Activated CD4-positive, alpha-beta T cell treated with anti-CD3 and anti-CD28 coated beads for 24 hours (primary cell): ENCODE results near the gene ZMIZ1.

Experiments
- DNase-seq, 2 donors: peaks; one replicate each; pipeline ENCODE4 v3.0.0-alpha.2; 2020; ENCODE audit warnings: low read depth in 2 of 2

The ZMIZ1 gene

DNA sequence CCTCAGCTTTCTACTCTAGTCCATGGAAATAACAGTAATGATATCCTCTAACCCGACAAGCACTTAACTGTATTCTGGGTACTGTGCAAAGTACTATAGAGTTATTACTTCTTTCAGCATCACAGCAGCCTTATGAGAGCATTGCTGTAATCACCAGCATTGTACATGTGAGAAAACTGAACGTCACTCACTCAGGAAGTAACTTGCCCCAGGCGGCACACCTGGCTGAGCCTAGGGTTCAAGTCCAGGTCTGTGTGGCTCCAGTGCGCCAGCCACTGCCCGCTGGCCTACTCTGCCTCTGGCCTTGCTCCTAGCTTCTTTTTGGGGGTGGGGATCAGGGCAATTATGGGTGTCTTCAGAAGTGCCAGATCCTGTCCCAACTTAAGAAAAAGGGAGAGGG is 50.5 kb downstream of the ZMIZ1 start:
- DNase-seq: no peak

DNA sequence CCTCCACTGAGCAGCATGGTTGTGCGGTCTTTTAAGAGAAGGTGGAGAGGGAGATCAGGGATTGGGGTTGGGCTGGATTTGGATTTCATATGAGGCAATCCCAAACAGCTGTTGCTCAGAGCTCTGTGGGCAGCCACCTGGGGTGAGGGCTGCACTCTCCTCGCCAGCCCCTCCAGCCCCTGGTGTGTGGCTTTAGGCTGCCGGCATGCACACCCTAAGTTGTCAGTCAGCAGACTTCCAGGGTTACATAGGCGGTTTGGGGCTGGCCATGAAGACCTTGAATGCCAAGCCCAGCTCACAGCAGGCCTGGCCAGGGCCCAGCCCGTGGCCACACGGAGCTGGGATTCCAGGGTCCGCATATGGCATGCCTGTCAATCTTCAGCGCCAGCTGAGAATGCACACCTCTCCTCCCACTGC is 54.8 kb downstream of the ZMIZ1 start:
- DNase-seq: no peak

DNA sequence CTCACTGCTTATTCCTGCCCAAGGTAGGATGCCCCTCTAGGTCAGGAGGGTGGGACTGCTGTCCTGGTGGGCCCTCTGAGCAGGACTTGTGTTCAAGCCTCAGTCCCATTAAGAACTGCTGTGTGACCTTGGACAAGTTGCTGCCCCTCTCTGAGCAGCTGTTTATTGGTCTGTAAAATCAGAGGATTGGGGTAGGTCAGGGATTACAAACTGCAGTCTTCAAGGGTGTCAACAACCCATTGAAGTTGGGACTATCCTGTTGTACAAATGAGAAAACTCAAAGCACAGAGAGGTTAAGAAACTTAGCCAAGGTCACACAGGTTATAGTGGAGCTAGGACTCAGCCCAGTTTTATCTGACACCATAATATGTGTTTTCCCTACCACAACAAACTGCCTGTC is 55.3 kb downstream of the ZMIZ1 start:
- no peak for DNase-seq

DNA sequence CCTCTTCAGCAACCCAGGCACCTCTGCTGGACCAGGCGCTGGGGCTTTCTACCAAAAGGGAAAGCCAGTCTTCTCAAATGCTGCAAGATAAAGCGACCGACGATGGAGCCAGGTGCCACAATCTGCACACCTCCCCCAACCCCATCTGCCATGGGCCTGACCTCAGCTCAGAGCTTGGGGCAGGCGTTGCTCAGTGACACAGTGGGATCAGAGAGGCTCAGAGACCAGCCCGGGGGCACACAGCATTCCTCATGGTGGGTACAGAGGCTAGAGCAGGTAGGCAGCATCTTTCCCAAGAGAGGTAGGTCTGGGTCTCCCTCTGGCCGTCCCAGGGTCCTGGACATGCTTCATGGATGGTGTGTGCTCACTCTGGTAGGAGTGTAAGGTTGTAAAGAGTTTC is 56.3 kb downstream of the ZMIZ1 start:
- DNase-seq: no peak

DNA sequence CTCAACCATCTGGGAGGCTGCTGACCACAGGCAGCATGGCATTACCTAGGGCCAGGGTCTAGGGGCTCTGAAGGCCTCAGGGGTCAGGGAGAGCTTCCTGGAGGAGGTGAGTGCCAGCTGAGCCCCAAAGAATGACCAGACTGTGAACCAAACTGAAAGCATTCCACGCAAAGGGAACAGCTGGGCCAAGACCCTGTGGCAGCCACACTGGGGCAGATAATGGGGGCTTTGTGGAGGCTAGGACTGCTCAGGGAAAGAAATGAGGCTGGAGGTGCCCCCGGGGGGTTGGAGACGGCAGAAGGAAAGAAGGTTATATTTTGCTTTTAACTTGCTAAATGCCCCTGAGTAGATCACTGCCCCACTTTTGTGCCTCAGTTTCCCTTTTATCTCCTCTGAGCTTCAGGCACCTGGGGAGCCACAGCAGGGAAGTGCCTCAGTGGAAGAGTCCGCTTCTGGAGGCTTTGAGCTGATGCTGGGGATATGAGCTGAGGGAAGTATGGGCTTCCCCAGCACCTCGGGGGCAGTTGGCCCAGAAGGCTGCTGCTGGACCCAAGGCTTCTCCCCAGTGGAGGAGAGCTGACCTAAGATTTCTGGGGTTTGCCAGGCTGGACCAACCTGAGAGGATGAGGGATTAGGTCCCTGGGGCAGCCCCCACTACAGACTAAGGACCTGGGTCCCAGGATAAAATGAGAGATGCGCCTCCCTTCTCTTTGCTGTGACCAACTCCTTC is 57.8 kb downstream of the ZMIZ1 start:
- DNase-seq: no peak

DNA sequence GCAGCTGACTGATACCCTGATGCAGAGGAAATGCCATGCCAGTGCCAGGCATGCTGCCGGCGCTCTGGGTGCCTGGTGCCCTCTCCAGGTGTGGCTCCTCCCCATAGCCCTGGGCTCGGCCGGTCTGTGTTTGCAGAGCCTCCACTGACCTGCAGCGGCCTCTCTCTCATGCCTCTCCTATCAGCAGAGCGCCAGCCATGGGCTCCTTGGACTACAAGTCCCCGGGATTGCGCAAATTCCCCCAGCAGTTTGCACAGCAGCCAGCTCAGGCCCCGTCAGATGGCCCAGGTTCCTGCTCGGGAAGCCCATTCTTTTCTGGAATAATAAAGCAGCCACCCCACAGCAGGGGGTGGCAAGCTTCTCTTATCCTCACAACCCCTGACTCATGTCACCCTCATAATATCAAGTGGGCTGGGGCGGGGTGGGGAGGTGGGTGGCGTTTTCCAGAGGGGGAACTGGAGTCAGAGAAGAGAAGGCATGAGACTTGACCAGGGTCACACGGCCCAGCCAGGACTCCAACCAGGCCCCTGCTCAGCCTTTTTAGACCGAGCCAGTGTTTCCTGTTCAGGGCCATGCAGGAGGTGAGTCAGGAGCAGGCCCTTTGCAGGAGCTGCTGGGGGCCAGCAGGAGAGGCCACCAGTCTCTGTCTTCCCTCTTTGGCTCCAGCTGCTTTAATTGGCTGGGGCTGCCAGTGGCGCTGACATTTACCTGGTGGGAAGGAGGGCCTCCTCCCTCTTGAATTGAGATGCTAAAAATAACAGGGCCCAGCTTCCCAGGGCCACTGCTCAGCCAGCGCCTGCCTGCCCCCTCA is 58.6 kb downstream of the ZMIZ1 start:
- DNase-seq: no peak

DNA sequence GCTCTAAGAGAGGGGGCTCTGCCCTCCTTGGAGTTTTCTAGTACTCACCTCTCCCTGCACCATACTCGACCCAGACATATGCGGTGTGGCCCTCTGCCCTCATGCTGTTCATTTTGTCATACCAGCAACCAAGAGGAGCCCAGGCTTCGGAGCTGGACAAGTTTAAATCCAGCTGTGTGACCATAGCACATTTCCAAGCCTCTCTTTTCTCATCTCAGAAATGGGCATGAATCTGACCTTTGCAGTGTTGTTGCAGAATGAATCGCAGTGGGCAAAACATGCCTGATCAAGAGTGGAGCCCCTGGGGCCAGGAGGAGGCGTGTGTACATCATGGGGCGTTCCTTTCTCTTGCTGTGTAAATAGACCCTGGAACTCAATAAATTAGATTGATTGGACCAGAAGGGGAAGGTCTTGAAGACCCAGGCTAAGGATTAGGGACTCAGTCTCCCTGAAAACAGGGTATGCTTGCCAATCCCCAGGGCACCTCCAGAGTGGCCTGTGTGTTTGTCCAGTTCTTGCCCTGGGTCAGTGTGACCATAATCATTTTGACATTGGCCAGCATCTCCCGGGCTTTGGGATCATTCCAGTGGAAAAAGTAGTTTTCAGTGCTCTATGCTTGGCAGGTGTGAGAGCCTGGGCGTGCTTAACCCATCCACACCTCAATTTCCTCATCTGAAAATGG is 59.6 kb downstream of the ZMIZ1 start:
- DNase-seq: no peak

DNA sequence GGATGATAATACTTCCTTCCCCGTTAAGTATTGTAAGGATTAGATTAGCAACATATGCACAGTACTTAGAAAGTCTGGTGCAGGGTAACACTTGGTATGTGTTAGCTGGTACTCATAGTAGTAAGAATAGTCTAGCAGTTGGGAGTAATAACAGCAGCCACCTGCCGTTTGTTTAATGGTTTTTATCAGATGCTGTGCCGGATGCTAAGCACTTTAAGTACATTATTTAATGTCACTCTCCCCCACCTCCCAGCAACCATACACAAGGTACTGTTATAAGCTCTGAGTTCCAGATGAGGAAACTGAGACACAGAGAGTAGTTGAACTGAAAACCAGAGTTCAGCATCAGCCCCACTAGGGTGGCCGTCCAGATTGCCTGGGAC is 60.1 kb downstream of the ZMIZ1 start:
- DNase-seq: no peak

DNA sequence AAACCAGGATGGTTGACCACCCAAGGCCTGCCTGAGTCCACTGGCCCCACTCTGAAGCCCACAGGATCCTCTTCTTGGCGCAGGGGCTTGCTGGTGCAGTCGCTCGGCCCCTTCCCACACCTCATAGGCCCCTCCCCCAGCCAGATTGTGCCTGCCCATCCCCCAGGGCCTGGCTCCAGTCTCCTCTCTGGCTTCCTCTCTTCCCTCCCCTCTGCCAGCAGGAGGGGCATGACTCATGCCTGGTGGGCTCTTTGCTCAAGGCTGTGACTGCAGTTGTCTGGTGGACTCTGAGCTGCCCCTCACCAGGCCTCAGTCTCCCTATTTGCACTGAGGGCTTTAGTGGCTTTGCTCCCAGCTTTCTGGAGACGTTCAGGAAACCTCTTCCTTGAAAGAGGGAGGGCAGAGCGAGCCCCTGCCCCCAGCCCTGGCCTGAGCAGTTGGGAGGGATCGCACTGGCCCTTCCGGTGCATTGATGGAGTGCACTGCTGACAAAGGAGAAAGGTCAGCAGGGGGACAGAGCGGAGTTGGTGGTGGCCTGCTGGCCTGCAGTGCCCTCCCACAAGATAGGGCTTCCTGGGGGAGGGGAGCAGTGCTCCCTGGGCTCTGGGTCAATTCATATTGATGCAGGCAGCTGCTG is 60.7 kb downstream of the ZMIZ1 start:
- DNase-seq: no peak

DNA sequence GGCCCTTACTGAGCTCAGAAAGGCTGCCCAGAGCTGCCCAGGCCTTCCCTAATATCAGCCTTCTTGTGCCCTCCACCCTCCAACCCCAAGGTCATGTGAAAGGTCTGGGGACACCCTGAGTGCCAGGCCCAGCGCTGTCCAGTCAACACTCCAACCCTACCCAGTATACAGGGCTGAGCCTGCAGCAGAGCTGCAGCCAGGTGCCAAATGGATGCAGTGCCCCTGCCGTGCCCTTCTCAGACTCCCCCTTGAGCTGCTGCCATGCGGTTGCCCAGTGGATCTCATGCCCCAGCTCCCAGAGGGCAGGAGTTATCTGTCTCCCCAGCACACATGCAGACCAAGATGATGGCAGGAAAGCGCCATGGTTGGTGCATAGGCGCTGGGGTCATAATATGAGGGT is 61.5 kb downstream of the ZMIZ1 start:
- DNase-seq: no peak

DNA sequence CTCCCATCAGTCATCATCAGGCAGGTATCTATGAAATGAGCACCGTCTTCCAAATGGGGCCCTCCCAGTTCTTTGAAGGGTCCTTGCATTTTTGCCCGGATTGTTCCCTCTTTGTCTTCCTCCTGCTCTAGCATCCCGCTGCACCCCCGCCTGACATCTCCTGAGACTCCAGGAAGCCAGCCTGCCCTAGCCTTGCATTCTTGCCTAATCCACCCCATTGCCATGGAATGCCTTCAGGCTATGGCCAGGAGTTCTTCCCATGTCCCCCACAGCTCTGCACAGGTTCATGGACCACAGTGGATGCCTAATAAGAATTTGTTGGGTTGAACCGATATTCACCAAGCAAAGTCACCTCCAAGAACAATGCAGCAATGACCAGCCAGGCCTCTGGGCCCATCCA is 62.1 kb downstream of the ZMIZ1 start:
- DNase-seq: no peak

DNA sequence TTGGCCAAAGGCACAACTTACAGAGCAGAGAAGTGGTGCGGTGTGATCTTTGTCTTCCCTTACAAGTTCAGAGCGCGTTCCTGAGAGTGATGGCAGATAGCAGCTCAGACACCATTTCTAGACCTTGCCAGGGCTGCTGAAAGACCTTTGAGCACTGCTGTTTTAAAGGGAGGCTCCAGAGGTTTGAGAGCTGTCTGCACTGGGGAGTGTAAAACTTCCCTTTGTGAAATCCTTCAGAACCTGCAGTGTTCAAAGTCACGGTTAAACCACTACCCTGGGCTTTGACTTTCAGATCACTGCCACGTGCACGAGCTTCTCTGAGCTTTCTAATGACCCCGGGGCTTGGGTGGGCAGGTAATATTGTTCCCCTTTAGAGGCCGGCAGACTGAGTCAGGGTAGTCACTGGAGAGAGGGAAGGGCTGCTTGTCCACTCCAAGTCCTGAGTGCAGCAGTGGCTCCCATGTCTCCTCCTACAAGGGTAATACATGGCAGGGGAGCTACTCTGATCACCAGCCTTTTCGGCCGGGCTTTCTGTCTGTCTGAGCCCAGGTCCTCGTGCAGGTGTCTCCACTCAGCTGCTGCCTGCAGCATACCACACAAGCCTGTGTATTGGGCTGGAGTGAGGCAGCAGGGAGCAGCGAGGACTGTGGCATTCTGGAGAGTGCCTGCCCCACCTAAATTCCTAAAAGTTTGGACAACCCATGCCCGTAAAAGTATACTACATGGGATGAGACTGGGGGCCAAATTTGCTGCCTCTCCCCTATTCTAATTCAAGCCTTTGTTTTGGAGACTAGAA is 63.3 kb downstream of the ZMIZ1 start:
- DNase-seq: no peak

DNA sequence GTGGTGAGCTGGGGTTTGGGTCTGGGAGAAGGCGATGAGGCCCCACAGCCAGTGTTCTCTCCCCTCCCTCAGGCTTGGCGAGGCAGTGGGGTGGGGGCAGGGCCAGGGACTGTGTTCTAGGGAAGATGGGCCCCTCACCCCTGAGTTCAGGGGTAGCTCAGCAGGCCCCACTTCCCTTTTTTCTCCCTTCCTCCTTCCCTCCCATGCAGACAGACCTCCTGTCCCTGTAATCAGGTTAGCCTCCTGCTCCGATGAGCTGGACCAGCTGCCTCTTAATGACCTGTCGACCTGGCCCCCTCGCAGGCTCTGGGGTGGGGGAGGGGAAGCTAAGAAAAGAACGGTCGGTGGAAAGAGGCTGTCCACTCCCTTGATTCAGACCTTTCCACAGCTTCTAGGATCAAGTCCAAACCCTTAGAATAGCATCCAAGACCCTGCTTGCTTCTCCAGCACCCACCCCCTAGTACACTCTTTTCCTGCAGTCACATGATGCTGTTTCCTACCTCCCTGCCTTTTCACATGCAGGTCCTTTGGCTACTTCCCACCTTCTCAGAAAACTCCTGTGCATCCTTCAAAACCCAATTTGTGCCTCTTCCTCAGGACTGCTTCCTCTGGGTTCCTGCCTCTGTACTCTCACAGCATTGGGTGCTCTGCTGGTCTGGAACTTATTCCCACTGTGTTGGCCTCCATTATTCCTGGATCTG is 64.1 kb downstream of the ZMIZ1 start:
- no peak for DNase-seq

DNA sequence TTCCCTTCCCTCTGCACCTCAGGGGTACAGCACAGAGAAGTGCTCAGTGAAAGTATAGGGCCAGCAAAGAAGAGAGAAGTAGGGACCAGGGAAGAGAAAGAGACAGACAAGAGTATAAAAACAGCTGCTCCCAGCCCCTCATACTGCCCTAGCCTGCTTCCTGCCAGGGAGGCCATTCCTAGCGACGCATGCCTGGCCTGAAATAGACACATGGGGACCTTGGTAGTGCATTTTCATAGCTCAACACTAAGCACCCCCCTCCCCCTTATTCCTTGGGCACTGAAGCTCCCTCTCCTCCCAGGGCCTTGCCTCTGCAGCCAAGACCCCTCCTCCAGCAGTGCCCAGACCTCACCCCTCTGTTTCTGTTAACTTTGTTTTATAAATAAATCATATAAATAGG is 64.7 kb downstream of the ZMIZ1 start:
- DNase-seq: no peak

DNA sequence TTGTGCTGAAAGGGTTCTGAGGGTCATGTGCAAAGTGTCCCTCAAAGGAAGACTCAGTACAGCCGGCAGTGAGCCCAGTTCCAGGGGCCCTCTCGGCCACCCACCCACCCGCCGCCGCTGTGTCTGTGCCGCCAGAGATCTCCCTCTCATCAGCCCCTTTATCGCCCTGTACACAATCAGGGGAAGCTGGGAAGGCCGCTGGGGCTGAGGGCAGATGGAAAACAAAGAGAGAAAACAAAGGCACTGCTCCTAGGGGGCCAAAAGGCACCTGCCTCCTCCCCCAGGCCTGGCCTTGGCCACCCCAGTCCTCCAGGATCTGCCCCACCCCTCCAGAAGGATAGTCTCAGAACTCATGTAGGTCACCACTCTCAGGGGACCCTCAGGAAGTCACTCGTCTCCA is 67.0 kb downstream of the ZMIZ1 start:
- DNase-seq: no peak

DNA sequence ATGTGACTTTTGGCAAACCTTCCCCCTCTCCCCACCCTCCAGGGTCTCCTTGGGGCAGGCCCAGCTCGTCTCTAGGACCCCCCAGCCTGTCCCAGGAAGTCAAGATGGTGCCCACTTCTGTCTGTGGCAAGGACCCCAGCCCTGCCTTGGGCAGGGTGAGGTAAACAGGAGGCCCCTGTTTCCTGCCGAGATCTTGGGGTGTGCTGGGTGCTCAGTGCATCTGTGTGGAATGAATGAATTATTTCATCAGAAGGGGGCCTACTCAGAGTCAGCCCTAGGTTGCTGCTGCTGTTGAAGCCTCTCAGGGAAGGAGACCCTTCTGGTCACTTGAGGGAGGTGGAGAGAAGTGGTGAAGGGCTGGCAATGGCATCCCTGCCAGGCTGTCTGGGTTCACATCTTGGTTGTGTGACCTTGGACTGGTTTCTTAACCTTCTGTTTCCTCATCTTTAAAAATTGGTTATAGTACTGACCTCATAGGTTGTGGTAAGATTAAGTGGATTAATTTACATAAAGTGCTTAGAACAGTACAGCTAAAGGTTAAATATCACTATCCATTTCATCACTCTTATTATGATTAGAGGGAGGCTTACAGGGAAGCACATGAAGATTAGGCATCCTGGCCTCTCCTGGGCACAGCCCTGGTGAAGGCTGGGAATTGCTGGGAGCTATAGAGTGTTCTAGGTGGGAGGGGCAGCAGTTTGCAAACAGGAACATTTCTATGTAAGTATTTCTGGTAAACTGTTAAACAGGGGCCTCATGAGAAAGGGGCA is 67.7 kb downstream of the ZMIZ1 start:
- no peak for DNase-seq

DNA sequence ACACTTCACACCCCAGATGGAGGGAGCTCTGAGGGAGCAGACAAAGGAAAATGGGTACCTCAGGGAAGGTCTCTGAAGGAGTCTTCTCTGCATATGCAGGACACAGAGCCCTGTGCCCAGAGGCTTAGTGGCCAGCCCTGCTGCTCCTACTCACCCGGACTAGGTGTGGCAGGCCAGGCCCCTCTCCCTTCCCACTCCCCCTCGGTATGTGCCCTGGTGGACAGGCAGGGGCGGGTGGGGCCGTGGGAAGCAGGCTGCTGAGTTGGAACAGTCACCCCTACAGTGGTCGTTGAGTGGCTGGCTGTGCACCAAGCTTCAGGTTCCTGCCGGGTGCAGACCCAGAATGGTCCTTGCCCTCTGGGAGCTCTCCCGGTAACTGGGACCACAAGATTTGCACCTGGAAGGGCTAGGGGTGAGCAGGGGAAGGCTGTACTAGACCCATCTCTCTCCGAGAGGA is 68.6 kb downstream of the ZMIZ1 start:
- DNase-seq: no peak

DNA sequence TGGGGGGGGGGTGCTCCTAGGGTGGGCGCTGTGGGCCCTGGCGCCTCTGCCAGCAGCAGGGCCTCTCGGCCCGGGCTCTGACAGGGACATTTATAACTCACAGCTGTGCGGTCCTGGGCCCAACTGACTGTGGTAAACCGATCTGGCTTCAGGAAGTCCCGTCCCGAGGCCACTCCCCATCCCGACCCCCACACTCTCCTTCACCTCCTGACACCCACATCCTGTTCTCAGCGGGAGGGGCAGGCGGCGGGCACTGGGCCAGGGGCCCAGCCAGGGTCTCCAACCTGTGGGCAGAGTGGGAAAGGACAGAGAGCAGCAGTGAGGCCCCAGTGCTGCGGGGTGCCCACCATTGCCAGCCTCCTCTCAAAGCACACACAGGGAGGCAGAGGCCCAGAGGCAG is 69.1 kb downstream of the ZMIZ1 start:
- peak in 1 of 2 donors; percentile 11 for DNase-seq

DNA sequence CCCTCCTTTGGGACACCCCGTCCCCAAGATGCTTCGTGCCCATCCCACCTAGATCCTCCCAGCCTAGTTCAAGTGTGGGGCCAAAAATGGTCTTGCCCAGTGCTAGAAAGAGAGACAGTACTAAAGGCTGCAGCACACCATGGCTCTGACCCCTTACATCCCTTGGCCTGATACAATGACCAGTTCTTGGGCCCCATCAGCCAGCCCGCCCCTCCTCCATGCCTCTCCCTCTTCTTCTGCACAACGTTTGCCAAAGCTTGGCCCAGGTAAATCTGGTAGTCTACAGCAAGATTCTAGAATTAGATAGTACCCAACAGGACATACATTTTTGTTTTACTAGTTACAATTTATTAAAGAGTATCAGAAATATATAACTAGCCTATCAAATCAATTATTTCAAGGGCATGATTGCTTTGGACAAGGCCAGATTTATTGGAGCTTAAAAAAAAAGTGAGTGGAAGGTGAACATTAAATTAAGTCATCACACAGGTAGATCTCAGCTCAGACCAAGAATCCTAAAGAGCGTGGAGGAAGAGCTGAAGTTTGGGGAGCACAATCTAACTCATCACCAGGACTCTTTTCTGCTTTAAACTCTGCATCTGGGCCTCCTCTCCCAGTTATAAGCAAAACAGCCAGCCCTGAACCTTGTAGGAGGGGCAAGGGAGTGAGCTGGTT is 69.8 kb downstream of the ZMIZ1 start:
- no peak for DNase-seq
